Parathyroid adenoma (tissue), 2 donors: ENCODE data around the gene TGM1.
A peak's percentile ranks its signal among the peaks of the same experiment; 100 is the strongest.

Experiments used
- H2AFZ ChIP-seq: fragments of 300-600 bp; sonication (generic); one replicate; pipeline ENCODE4 v1.7.0; 2017; ENCODE audit warnings: antibody characterized with exemption, mild to moderate bottlenecking
- H3K27ac ChIP-seq: fragments of 300-600 bp; sonication (generic); one replicate; pipeline ENCODE4 v1.7.0; 2017
- H3K27me3 ChIP-seq: fragments of 300-600 bp; sonication (generic); one replicate; pipeline ENCODE4 v1.7.0; 2017; ENCODE audit warnings: low read length; ENCODE audit not compliant: control insufficient read depth, insufficient read depth
- H3K36me3 ChIP-seq: fragments of 300-600 bp; sonication (generic); one replicate; pipeline ENCODE4 v1.7.0; 2017; ENCODE audit warnings: low read length; ENCODE audit not compliant: control insufficient read depth, insufficient read depth
- H3K4me1 ChIP-seq: fragments of 300-600 bp; sonication (generic); one replicate; pipeline ENCODE4 v1.7.0; 2017; ENCODE audit warnings: control low read depth
- H3K4me2 ChIP-seq: fragments of 300-600 bp; sonication (generic); one replicate; pipeline ENCODE4 v1.7.0; 2017; ENCODE audit warnings: low read length
- H3K4me3 ChIP-seq: fragments of 300-600 bp; sonication (generic); one replicate; pipeline ENCODE4 v1.7.0; 2017; ENCODE audit warnings: low read depth, low read length
- H3K79me2 ChIP-seq: fragments of 300-600 bp; sonication (generic); one replicate; pipeline ENCODE4 v1.7.0; 2017; ENCODE audit warnings: control low read depth
- H3K9ac ChIP-seq: fragments of 300-600 bp; sonication (generic); one replicate; pipeline ENCODE4 v1.7.0; 2017; ENCODE audit warnings: mild to moderate bottlenecking
- H3K9me3 ChIP-seq: fragments of 300-600 bp; sonication (generic); one replicate; pipeline ENCODE4 v1.7.0; 2017; ENCODE audit warnings: low read length; ENCODE audit not compliant: control insufficient read depth
- TF ChIP-seq, protein P1 (sequence below): fragments of 300-600 bp; sonication (generic); IDR thresholded peaks from one replicate; pipeline ENCODE4 v1.7.0; 2017; ENCODE audit warnings: antibody characterized with exemption, mild to moderate bottlenecking
- donor health status: primary hyperparathyroidism.

The TGM1 gene

DNA sequence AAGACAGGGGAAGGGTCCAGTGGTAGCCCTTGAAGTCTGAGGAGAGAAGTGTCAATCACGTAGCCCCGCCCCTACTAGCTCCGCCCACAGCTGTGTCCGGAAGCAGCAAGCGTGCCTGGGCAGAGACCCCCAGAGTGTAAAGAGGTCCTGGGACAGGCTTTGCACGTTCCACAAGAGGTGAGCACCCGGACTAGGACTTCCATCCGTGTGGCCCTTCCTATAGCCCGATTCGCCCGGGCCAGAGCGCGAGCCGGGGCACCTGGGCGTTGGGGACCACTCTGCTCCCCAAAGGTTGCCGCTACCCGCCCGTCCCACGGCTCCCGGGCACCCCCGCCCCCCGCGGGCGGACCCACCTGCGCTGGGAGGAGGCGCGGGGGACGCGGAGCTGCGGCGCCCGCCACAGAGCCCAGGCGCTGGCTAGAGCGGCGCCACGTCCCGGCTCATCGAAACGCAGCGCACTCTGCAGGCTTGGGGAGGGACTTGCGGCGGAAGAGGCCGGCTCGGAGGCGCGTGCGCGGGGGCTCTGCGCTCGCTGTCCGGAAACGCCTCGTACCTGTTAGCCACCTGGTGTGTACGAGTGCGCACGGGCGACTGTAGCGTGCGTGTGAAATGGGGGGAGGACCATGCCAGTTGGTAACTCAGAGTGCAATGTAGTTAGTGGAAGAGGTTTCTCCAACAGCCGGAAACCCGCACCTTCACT lies 8.3 kb upstream of the TGM1 start, which contains the start of gene RABGGTA:
RABGGTA (minus strand) TSS at position 464 of the 700 bp plus-strand sequence. CDS start 482 bp downstream, outside the sequence.
- peak within 1 kb of the TSS; percentile 95 for H3K4me2 ChIP-seq
- peak within 1 kb of the TSS; percentile 73 for H3K9ac ChIP-seq
- H3K9me3 ChIP-seq: no peaks in the 10 kb centered on the region
- peaks cover 11% of the 10 kb centered on the region for H3K4me1 ChIP-seq
- H3K36me3 ChIP-seq: no peaks in the 10 kb centered on the region
- H3K79me2 ChIP-seq: peaks cover 8% of the 10 kb centered on the region
- H3K27me3 ChIP-seq: no peaks in the 10 kb centered on the region
- peak within 1 kb of the TSS; percentile 99 for H3K4me3 ChIP-seq
- TF ChIP-seq, protein P1, sequence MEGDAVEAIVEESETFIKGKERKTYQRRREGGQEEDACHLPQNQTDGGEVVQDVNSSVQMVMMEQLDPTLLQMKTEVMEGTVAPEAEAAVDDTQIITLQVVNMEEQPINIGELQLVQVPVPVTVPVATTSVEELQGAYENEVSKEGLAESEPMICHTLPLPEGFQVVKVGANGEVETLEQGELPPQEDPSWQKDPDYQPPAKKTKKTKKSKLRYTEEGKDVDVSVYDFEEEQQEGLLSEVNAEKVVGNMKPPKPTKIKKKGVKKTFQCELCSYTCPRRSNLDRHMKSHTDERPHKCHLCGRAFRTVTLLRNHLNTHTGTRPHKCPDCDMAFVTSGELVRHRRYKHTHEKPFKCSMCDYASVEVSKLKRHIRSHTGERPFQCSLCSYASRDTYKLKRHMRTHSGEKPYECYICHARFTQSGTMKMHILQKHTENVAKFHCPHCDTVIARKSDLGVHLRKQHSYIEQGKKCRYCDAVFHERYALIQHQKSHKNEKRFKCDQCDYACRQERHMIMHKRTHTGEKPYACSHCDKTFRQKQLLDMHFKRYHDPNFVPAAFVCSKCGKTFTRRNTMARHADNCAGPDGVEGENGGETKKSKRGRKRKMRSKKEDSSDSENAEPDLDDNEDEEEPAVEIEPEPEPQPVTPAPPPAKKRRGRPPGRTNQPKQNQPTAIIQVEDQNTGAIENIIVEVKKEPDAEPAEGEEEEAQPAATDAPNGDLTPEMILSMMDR: peak; percentile 83
- H3K27ac ChIP-seq: peak within 1 kb of the TSS; percentile 93
- peak within 1 kb of the TSS; percentile 98 for H2AFZ ChIP-seq

DNA sequence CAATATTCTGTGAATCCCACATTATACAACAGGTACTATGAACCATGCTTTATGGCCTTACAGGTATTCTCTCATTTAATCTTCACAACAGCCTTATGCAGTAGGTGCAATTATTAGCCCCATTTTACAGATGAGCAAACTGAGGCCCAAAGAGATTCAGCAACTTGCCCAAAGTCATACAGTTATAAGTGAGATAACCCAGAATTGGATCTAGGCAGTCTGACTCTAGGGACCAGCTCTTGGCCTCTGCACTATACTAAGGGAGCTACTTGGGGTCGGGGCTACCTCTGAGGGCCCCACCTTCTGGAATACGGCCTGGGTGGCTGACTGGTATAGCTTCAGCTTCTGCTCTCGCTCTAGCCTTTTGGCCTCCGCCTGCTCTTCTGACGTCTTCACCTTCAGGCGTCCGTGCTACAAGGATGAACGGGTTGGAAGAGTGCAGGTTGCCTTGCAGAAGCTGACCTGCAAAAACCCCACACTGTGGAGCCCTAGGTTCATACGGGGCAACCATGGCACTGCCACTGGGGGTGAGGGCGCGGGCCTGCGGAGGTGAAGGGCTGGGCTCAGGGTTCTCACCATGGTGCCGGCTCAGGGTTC lies 7.7 kb upstream of the TGM1 start:
- Histone ChIP-seq H3K27ac (peak overlapping the region; percentile 93), H3K27me3 (no peaks in the 10 kb centered on the region), H3K4me3 (peak overlapping the region; percentile 99), H3K36me3 (no peaks in the 10 kb centered on the region), H3K9ac (peak overlapping the region; percentile 73), H2AFZ (peak overlapping the region; percentile 98), H3K9me3 (no peaks in the 10 kb centered on the region), H3K4me1 (peaks cover 11% of the 10 kb centered on the region), H3K79me2 (peaks cover 7% of the 10 kb centered on the region), H3K4me2 (peak overlapping the region; percentile 95)
- TF ChIP-seq, protein P1: no peak

DNA sequence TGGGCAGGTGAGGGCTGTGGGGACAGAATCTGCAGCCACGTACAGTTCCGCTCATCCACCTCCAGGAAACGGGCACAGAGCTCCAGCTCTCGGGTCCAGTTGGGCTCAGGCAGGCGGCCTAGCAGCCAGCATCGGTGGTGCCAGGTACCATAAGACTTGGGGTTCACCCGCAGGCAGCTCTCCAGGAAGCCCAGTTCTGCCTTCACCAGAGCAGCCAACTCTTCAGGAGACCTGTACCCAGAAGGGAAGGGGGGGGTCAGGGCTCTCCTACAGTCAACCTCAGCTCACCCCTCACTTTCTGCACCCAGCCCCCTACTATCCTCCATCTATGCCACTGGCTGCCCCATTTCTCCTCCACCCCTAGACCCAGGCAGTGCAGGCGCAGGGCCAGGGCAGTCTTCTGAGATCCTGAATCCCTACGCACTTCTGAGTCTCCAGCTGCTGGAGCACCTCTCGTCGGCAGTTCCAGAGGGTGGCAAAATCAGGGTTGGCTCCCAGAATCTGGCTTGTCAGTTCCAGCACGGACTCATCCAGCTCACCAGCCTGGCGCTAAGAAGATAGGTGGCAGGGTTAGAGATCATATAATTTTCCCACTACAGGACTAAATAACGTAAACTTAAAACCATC lies 7.0 kb upstream of the TGM1 start:
- Histone ChIP-seq H3K4me3 (no peak overlapping the region), H3K36me3 (no peaks in the 10 kb centered on the region), H2AFZ (no peak overlapping the region), H3K4me2 (no peak overlapping the region), H3K4me1 (peaks cover 11% of the 10 kb centered on the region), H3K9ac (no peak overlapping the region), H3K27me3 (no peaks in the 10 kb centered on the region), H3K79me2 (peaks cover 1% of the 10 kb centered on the region), H3K27ac (peak overlapping the region; percentile 93), H3K9me3 (no peaks in the 10 kb centered on the region)
- TF ChIP-seq, protein P1: no peak

DNA sequence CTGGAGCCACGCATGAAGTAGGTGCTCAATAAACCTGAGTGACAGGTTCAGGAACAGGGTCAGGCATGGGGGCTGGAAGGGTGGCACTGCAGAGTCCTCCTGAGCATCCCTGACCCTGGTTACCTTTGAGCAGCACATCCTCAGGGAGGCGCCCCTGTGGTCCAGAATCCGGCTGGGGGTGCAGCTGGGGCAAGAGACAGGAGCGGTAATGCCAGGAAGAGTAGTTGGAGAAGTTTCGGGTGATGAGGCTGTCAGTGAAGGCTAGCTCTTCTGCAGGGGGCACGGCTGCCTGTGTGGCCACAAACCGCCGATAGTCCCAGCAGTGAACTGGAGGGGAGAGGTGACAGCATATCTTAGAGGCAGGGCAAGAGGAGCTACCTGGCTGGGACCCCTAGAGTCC lies 6.4 kb upstream of the TGM1 start:
- H3K79me2 ChIP-seq: no peaks in the 10 kb centered on the region
- no peaks in the 10 kb centered on the region for H3K27me3 ChIP-seq
- no peak overlapping the region for H3K4me2 ChIP-seq
- H3K27ac ChIP-seq: no peak overlapping the region
- no peak overlapping the region for H3K4me3 ChIP-seq
- H3K4me1 ChIP-seq: peaks cover 11% of the 10 kb centered on the region
- H3K9me3 ChIP-seq: no peaks in the 10 kb centered on the region
- no peaks in the 10 kb centered on the region for H3K36me3 ChIP-seq
- TF ChIP-seq, protein P1: no peak
- H2AFZ ChIP-seq: no peak overlapping the region
- no peak overlapping the region for H3K9ac ChIP-seq
